OCI-LY7 (cell line): ENCODE measurements around the gene CMSS1.

Experiments
- CTCF ChIP-seq: fragments of 200-600 bp; sonication (generic); conservative IDR thresholded peaks from 2 replicates; pipeline ENCODE4 v1.5.1; 2014; ENCODE audit warnings: mild to moderate bottlenecking, antibody characterized with exemption, low read length, moderate library complexity, mixed read lengths
- EZH2phosphoT487 ChIP-seq: fragments of 200-600 bp; sonication (generic); IDR thresholded peaks from 2 replicates; pipeline ENCODE4 v1.6.1; 2018; ENCODE audit warnings: low read depth, borderline replicate concordance, mild to moderate bottlenecking, mixed run types, antibody characterized with exemption, low read length, moderate library complexity, mixed read lengths

- no peak for TF ChIP-seq CTCF
- no peak for TF ChIP-seq EZH2phosphoT487
Observed at GRCh38 chr3:99971761-99972160, 154.1 kb downstream of the CMSS1 start.
